NCI-H2107 treated with DMSO at 0.1 percent for 48 hours (cell line): ENCODE data around the gene PECR.
"Not testable (repeated sequence)": the region's sequence is repeated elsewhere in the genome, so short reads cannot be mapped to it uniquely, and the experiment has no call there.

ENCODE experiments used
- DNase-seq: peaks from one replicate; lab custom pipeline; 2025; ENCODE audit not compliant: unreplicated experiment; lab: John Stamatoyannopoulos, UW

PECR gene

DNA sequence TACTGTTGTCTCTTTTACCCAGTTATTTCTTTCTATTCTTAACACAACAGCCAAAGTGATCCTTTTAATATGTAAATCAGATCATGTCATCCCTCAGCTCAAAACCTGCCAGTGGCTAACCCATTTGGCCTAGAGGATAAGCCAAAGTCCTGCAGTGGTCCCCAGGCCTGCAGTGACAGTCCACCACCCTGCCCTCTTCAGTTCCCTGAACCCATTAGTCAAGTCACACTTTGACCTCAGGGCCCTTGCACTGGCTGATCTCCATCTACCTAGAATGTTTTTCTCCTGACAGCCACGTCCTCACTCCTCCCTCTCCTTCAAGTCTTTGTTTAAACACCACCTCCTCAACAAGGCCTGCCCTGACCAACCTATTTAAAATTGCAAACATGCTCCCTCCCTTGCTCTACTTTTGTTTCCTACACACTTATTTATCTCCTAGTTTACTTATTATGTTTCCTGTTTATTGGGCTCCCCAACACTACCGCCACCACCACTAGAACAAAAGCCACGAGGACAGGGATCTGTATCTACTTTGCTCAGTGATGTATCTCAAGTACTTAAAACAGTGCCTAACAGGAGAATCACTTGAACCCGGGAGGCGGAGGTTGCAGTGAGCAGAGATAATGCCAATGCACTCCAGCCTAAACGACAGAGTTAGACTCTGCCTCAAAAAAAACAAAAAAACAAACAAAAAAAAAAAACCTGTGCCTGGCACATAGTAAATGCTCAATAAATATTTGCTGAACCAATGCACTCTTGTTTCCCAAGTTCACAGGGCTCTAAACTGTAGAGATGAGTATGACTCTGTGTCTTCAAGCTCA, 77.5 kb downstream of the PECR start:
- no peak for DNase-seq

DNA sequence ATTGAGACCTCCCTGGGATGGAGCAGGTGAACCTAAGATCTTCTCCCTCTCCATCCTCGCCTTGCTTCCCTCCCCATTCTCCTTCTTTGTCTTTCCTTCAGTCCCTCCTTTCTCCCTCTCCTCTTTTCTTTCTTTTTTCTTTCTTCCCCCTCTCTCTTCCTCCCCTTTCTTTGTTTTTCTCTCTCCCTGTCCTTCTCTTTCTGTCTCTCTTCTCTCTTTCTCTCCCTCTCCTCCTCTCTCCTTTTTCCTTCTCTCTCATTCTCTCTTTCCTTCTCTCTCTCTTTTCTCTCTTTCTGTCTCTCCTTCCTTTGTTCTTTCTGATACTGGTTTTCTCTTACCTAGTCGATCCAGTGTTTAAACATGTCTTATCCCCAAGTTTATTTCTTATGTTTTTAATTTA, 78.9 kb downstream of the PECR start:
- no peak for DNase-seq

DNA sequence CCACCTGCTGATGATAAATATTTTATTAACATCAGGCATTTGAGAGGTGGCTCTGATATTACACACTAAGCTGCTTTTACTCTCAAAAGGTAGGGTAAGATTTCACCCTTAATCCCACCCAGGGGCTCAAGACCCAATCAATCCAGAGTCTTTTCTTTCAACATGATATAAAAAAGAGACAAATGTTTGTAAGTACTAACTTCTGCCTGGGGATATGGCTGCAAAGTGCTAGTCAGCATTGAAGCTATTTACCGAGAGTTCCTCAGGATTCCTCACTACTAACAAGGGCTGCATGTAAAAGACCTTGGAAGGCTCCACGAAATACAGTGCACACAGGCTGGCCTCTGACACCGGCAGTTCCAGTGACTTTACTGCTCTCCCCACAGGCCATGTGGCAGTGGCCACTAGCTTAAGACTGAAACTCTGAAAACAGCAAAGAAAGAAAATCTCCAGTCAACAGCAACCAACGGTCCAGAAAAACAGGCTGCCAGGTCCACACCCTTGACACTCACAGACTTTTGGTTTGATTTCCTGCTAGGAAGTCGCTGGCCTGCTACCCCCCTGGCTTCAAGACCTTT, 79.4 kb downstream of the PECR start:
- DNase-seq, result no peak

DNA sequence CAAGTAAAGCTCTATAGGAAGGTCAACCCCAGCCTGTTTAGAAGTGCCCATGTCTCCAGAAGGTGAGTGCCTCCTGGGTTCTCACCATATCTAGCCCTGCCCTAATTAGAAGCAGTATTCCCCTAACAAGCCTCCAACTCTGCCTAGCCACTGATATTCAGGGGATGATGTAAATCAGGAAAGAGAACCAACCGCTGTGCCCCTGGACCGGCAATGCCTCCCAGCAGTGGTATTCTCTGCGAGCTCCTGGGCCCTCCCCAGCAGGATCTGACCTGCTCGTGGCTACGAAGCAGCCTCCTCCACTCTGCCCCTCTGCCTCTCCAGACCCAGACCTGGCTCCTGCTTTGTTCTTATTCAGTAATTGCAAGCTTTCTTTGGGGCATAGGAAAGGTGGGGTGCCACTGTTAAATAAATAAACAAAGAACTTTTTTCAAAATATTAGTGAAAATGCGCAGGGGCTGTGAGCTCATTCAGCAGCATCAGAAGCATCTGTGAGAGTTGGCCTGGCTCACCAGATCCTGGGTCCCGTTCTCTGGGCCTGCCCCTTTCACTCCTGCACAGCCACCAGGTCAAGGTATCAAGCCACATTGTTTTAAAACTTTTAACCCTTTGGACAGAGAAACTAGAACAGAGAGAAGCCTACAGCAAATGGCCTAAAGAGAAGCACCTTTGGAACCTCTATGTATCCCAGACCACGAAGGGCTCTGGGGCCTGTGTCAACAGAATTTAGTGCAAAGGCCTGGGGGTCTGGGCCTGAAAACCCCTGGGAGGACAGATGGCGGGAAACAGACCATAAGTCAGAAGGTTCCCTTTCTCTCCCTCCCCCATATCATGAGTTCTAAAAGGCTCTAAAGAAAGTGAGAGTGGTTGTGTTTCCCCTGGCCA, 80.2 kb downstream of the PECR start:
- DNase-seq, result no peak

DNA sequence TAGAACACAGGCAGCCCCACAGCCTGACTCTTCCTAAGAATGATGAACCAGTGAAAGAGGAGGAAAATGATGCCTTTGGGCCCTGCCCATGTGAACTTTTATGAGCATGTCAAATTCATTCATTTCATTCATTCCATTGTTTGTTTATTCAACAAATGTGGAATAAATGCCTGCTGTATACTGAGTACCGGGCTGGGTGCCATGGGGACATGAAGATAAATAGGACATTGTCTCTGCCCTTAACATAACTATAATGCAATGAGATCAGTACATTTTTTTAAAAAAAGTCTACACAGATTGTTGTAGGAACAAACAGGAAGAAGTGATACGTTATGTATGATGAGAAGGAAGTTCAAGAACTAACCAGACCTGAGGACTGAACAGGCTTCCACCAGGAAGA, 83.0 kb downstream of the PECR start:
- no peak for DNase-seq

DNA sequence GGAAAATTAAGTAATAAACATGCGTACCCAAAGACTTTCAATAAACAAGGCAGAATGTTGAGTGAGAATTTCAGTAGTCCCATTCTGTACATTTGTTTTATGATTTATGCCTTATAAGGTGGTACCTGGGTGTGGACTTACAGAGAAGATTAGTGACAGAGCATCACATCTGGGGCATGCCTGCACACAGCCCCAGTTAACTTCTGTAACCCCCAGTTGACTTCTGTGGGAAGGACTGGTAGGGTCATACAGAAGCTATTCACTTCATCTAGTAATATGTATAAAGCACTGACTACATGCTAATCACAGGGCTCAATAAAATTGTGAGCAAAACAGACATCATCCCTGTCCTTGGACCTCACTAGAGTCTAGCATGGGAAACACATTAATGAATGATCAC, 84.4 kb downstream of the PECR start:
- no peak for DNase-seq

DNA sequence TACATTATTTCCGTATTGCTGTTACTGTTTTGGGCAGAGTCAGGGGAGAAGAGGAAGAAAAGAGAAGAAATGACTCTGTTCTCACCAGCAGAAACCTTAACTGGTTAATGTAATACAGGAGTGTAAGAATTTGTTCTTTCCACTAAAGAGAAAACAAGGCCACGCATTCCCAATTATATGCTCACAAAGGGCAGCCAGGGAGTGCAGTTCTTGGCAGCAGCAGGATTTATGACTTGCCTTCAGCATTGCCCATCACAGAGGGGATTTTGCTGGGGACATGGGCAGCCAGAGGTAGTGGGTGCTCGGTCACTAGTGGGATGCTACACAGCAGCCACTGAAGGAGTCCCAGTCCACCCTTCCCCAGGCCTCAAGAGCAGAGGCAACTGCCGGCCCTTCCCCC, 86.7 kb downstream of the PECR start:
- no peak for DNase-seq

DNA sequence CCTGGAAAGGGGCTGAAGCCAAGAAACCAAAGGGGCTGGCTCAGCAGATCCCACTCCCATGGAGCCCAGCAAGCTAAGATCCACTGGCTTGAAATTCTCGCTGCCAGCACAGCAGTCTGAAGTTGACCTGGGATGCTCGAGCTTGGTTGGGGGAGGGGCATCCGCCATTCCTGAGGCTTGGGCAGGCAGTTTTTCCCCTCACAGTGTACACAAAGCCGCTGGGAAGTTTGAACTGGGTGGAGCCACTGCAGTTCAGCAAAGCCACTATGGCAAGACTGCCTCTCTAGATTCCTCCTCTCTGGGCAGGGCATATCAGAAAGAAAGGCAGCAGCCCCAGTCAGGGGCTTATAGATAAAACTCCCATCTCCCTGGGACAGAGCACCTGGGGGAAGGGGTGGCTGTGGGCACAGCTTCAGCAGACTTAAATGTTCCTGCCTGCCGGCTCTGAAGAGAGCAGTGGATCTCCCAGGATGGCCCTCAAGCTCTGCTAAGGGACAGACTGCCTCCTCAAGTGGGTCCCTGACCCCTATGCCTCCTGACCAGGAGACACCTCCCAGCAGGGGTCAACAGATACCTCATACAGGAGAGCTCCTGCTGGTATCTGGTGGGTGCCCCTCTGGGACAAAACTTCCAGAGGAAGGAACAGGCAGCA, 92.9 kb downstream of the PECR start:
- not testable (repeated sequence) for DNase-seq
